DOHH2 (cell line): ENCODE data around the gene VWA1.
"Not testable (repeated sequence)": the region's sequence is repeated elsewhere in the genome, so short reads cannot be mapped to it uniquely, and the experiment has no call there.

ENCODE experiments used
- EZH2phosphoT487 ChIP-seq: fragments of 200-600 bp; sonication (generic); IDR thresholded peaks from 2 replicates; pipeline ENCODE4 v1.6.1; 2017; ENCODE audit warnings: borderline replicate concordance, mild to moderate bottlenecking, antibody characterized with exemption, low read length, moderate library complexity, mixed read lengths
- TF ChIP-seq, protein P1 (sequence below): fragments of 200-600 bp; sonication (generic); IDR thresholded peaks from one replicate; pipeline ENCODE4 v1.5.1; 2014; ENCODE audit warnings: antibody characterized with exemption, mild to moderate bottlenecking, low read depth, low read length; ENCODE audit not compliant: poor library complexity, severe bottlenecking

DNA sequence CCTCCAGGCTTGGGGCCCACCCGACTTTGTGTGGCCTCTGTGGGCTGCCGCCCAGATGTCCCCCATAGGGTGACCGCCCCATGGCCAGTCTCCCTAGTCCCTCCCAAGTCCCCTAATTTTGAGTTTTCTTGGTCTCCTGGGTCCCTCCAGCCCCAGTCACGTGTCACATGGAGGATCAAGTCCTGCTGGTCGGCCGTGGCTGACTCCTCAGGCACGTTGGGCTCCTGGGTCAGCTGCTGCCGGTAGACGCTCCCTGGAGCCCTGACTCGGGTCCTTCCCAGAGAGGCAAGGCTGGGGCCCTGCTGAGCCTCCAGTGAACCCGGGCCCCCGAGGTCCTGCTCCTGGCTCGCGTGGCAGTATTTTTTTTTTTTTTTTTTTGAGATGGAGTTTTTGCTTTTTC is 24.2 kb downstream of the VWA1 start:
- TF ChIP-seq, protein P1, sequence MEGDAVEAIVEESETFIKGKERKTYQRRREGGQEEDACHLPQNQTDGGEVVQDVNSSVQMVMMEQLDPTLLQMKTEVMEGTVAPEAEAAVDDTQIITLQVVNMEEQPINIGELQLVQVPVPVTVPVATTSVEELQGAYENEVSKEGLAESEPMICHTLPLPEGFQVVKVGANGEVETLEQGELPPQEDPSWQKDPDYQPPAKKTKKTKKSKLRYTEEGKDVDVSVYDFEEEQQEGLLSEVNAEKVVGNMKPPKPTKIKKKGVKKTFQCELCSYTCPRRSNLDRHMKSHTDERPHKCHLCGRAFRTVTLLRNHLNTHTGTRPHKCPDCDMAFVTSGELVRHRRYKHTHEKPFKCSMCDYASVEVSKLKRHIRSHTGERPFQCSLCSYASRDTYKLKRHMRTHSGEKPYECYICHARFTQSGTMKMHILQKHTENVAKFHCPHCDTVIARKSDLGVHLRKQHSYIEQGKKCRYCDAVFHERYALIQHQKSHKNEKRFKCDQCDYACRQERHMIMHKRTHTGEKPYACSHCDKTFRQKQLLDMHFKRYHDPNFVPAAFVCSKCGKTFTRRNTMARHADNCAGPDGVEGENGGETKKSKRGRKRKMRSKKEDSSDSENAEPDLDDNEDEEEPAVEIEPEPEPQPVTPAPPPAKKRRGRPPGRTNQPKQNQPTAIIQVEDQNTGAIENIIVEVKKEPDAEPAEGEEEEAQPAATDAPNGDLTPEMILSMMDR = not testable (repeated sequence)
- not testable (repeated sequence) for TF ChIP-seq EZH2phosphoT487
